Measurements from ENCODE around the gene CLIP2. TPM values are rescaled to one million over a fixed set of nuclear protein-coding genes. Genes with fewer than 3 reads are reported as not detected.

Gene CLIP2
- polyA plus RNA-seq, 1 donor from 2014 or later: 25.7 TPM

GRCh38 chr7:74387606-74388005 is 98.4 kb downstream of the CLIP2 start:
- Histone ChIP-seq H3K4me2 (ENCODE audit: low read length) (no peak overlapping the region), H3K9me2 (ENCODE audit: insufficient read depth, low read length) (no peaks in the 10 kb centered on the region), H3F3A (ENCODE audit: insufficient read depth, low read length, poor library complexity, severe bottlenecking) (no peaks in the 10 kb centered on the region), H3K4me3 (ENCODE audit: low read length) (no peak overlapping the region), H3K9me3 (ENCODE audit: low read length) (no peaks in the 10 kb centered on the region), H3K36me3 (ENCODE audit: insufficient read depth, low read length) (no peaks in the 10 kb centered on the region), H3K27me3 (ENCODE audit: insufficient read depth, low read depth, low read length) (no peaks in the 10 kb centered on the region), H2AFZ (ENCODE audit: low read depth, low read length) (no peak overlapping the region), H3K27ac (ENCODE audit: low read length) (no peak overlapping the region), H3K9ac (ENCODE audit: low read length) (no peak overlapping the region), H4K20me1 (ENCODE audit: insufficient read depth) (no peaks in the 10 kb centered on the region), H3K79me2 (replicated peaks; ENCODE audit: insufficient read depth, low read length) (no peaks in the 10 kb centered on the region)
- TF ChIP-seq SMC3 (conservative IDR thresholded peaks at IDR 0.05; ENCODE audit: poor library complexity): no peak
- no peak for TF ChIP-seq RAD21 (conservative IDR thresholded peaks at IDR 0.05)
- no peak for TF ChIP-seq CTCF (IDR thresholded peaks at IDR 0.05; ENCODE audit: poor library complexity, severe bottlenecking)
- TF ChIP-seq EZH2 (IDR thresholded peaks at IDR 0.05; ENCODE audit: borderline replicate concordance, insufficient read depth, low read length, poor library complexity, severe bottlenecking): no peak
- TF ChIP-seq MXI1 (conservative IDR thresholded peaks at IDR 0.05; ENCODE audit: poor library complexity, severe bottlenecking): no peak

- no peaks in the 10 kb centered on the region for H3K36me3 ChIP-seq (ENCODE audit: insufficient read depth, low read length)
- H3K4me3 ChIP-seq (ENCODE audit: low read length): no peak overlapping the region
- H3K9me3 ChIP-seq (ENCODE audit: low read length): no peaks in the 10 kb centered on the region
- no peaks in the 10 kb centered on the region for H3K79me2 ChIP-seq (replicated peaks; ENCODE audit: insufficient read depth, low read length)
- H3K9ac ChIP-seq (ENCODE audit: low read length): no peak overlapping the region
- H3K27ac ChIP-seq (ENCODE audit: low read length): no peak overlapping the region
- no peaks in the 10 kb centered on the region for H3K9me2 ChIP-seq (ENCODE audit: insufficient read depth, low read length)
- H3K4me2 ChIP-seq (ENCODE audit: low read length): no peak overlapping the region
- H4K20me1 ChIP-seq (ENCODE audit: insufficient read depth): no peaks in the 10 kb centered on the region
- no peaks in the 10 kb centered on the region for H3K27me3 ChIP-seq (ENCODE audit: insufficient read depth, low read depth, low read length)
- no peak overlapping the region for H2AFZ ChIP-seq (ENCODE audit: low read depth, low read length)
- TF ChIP-seq REST (IDR thresholded peaks at IDR 0.05; ENCODE audit: borderline replicate concordance) (no peak), EP300 (conservative IDR thresholded peaks at IDR 0.05; ENCODE audit: poor library complexity, severe bottlenecking) (no peak), EZH2 (IDR thresholded peaks at IDR 0.05; ENCODE audit: borderline replicate concordance, insufficient read depth, low read length, poor library complexity, severe bottlenecking) (no peak), MXI1 (conservative IDR thresholded peaks at IDR 0.05; ENCODE audit: poor library complexity, severe bottlenecking) (no peak), POLR2AphosphoS5 (IDR thresholded peaks at IDR 0.05) (no peak), TAF1 (IDR thresholded peaks at IDR 0.05; ENCODE audit: low read depth) (no peak), RAD21 (conservative IDR thresholded peaks at IDR 0.05) (no peak), CTCF (IDR thresholded peaks at IDR 0.05; ENCODE audit: poor library complexity, severe bottlenecking) (no peak)
- H3F3A ChIP-seq (ENCODE audit: insufficient read depth, low read length, poor library complexity, severe bottlenecking): no peaks in the 10 kb centered on the region
These were observed 99.7 kb downstream of the CLIP2 start for GRCh38 chr7:74388880-74389415.

All from neural cell (in vitro differentiated cells).